Stimulated activated CD4-positive, alpha-beta T cell treated with anti-CD3 and anti-CD28 coated beads, Interleukin-1b, Interleukin-23, amount 100 ng/mL, for 24 hours (primary cell): ENCODE data around the gene POMGNT1.
"Not testable (repeated sequence)": the region's sequence is repeated elsewhere in the genome, so short reads cannot be mapped to it uniquely, and the experiment has no call there.

Experiments
- DNase-seq, 4 experiments: peaks; one replicate each; pipeline ENCODE4 v3.0.0-alpha.2; 2020; ENCODE audit warnings: low read depth in 4 of 4, low spot score in 1 of 4

The POMGNT1 gene

GRCh38 chr1:46197964-46198811 is at the start of gene POMGNT1:
Gene POMGNT1, minus strand, starts transcription at chr1:46198434. Its CDS starts 613 bp downstream, at chr1:46197821.
- DNase-seq, result peak; percentile 33 to 70 (median 60)

- peak; percentile 89 to 96 (median 93) for DNase-seq
These were observed 49.3 kb upstream of the POMGNT1 start, which contains the start of gene RAD54L for GRCh38 chr1:46247436-46248121. Gene RAD54L, plus strand, starts transcription at chr1:46247763. Its CDS starts 643 bp downstream, at chr1:46248406.

- peak in 3 of 4 experiments; percentile 30 to 50 (median 40) for DNase-seq
These were observed 48.6 kb upstream of the POMGNT1 start for GRCh38 chr1:46246548-46247435.

- DNase-seq, result not testable (repeated sequence)
These were observed 47.9 kb upstream of the POMGNT1 start for GRCh38 chr1:46246136-46246535.

- DNase-seq, result no peak
These were observed 46.6 kb upstream of the POMGNT1 start for GRCh38 chr1:46244656-46245371.

- not testable (repeated sequence) for DNase-seq
These were observed 45.6 kb upstream of the POMGNT1 start for GRCh38 chr1:46243831-46244230.

DNA sequence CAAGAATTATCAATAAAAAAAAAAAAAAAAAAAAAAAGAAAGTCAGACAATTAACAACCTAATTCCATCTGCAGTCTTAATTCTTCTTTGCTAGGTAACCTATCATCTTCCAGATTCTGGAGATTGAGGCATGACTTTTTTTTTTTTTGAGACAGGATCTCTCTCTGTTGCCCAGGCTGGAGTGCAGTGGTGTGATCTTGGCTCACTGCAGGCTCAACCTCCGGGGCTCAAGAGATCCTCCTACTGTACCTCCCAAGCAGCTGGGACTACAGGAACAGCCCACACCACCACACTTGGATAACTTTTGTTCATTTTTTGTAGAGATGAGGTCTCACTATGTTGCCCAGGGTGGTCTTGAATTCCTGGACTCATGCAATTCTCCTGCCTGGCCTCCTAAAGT is 44.7 kb upstream of the POMGNT1 start:
- no peak for DNase-seq

GRCh38 chr1:46241733-46242132 is 43.5 kb upstream of the POMGNT1 start:
- DNase-seq, result not testable (repeated sequence)

DNA sequence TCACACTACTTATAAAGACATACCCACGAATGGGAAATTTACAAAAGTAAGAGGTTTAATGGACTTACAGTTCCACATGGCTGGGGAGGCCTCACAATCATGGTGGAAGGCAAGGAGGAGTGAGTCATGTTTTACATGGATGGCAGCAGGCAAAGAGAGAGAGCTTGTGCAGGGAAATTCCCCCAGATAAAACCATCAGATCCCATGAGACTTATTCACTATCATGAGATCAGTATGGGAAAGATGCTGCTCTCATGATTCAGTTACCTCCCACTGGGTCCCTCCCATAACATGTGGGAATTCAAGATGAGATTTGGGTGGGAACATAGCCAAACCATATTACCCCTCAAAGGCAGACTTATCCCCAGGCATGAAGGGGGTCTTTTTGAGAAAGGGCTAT is 40.6 kb upstream of the POMGNT1 start:
- DNase-seq, result not testable (repeated sequence)

DNA sequence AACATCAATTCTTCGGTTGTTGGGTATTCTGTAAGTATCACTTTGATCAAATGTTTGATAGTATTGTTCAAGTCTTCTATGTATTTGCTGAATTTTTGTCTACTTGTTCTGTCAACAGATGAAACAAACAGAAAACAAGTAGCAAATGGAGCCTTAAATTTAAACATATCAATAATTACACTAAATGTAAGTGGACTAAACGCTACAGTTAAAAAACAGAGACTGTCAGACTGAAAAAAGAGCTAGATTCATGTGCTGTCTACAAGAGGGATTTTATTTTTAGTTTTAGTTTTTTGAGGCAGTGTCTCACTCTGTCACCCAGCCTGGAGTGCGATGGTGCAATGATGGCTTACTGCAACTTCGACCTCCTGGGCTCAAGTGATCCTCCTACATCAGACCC is 38.6 kb upstream of the POMGNT1 start:
- no peak for DNase-seq

DNA sequence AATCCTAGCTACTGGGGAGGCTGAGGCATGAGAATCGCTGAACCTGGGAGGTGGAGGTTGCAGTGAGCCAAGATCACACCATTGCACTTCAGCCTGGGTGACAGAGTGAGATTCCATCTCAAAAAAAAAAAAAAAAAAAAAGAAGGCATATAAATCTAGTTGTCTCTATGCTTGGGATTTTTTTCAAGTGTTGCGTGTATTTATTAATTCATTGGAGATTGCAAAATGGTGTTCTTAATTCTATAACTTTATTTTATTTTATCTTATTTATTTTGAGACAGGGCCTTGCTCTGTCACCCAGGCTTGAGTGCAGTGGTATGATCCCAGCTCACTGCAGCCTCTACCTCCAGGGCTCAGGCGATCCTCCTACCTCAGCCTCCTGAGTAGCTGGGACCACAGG is 33.0 kb upstream of the POMGNT1 start:
- not testable (repeated sequence) for DNase-seq

DNA sequence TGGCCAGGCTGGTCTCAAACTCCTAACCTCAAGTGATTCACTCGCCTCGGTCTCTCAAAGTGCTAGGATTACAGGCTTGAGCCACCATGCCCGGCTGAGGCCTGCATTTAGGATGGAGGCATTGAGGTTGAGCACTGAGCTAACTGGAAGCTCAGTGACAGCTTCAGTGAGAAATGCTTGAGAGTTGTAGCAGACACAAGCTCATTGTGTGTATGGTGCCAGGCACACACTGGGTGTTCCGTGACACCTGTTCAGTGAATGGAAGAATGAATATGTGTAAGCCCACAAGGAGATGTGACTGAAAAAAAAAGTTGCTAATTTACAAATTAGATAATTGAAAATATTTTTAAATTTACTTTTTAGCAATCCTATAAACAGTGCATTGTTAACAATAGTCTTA is 26.7 kb upstream of the POMGNT1 start:
- no peak for DNase-seq

DNA sequence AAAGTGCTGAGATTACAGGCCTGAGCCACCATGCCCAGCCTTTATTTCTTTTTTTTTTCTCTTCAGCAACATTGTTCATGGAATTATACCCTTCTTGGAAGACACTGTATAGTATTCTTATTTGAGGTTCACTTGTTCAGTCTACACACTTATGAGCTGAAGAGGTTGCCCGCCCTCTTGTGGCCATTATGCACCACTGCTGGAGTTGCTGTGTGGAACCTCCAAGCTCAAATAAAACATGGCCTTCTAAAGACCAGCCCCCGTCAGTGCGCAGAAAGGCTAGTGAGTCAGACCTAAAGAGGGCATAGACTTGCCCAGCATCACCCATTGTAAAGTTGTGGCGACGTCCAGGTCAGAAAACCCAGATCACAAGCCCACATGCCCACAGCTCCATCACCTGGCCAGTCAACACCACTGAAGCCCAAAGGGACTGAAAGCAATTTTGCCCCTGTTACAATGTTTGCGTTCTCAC is 25.3 kb upstream of the POMGNT1 start:
- peak in 2 of 4 experiments; percentile 25 to 42 for DNase-seq

DNA sequence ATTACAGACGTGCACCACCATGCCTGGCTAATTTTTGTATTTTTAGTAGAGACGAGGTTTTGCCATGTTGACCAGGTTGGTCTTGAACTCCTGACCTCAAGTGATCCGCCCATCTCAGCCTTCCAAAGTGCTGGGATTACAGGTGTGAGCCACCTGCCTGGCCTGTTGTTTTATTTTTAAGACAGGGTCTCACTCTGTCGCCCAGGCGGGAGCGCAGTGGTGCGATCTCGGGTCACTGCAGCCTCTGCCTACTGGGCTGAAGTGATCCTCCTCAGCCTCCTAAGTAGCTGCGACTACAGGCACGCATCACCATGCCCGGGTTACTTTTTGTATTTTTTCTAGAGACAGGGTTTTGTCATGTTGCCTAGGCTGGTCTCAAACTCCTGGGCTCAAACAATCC is 24.8 kb upstream of the POMGNT1 start:
- DNase-seq, result not testable (repeated sequence)

GRCh38 chr1:46221749-46222148 is 23.5 kb upstream of the POMGNT1 start:
- DNase-seq, result no peak

DNA sequence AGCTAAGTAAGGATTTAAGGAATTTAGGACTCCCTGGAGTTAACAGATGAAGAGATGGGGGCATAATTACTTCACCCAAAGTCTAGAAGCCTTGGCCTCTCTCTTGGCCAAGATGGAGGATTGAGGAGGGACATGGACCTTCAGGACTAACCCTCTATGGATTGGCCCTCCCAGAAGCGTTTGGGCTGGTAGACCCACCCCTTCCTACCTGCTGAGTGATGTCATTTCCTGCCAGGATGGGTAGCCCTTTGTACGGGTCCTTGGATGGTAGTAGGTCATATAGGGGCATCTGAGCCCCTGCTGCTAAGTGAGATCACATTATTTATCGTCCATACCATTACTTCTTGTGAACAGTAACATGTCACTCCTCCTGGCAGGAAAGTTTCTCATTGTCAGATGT is 22.6 kb upstream of the POMGNT1 start:
- no peak for DNase-seq

- no peak for DNase-seq
These were observed 21.6 kb upstream of the POMGNT1 start for GRCh38 chr1:46219551-46220520.

- no peak for DNase-seq
These were observed 20.2 kb upstream of the POMGNT1 start for GRCh38 chr1:46218443-46218842.

DNA sequence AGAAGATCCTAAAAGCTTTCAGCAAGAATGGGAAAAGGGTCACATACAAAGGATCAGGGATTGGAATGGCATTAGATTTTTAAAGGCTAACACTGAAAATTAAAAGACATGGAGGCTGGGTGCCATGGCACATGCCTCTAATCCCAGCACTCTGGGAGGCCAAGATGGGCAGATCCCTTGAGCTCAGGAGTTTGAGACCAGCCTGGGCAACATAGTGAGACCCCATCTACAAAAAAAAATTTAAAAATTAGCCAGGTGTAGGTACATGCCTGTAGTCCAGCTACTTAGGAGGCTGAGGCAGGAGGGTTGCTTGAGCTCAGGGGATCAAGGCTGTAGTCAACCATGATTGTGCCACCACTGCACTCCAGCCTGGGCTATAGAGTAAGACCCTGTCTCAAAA is 17.3 kb upstream of the POMGNT1 start:
- DNase-seq, result no peak
